EL (cell line): ENCODE data around the gene ADD3.
"Not testable (repeated sequence)": the region's sequence is repeated elsewhere in the genome, so short reads cannot be mapped to it uniquely, and the experiment has no call there.

Source experiments
- DNase-seq: peaks from one replicate; pipeline ENCODE4 v3.0.0-alpha.2; 2016

The ADD3 gene

GRCh38 chr10:110036640-110037039, 28.9 kb downstream of the ADD3 start:
- no peak for DNase-seq

- no peak for DNase-seq
Measured at GRCh38 chr10:110039254-110039653, 31.5 kb downstream of the ADD3 start.

- DNase-seq: no peak
Measured at GRCh38 chr10:110040108-110040507, 32.3 kb downstream of the ADD3 start.

- peak; percentile 15 for DNase-seq
Measured at GRCh38 chr10:110040767-110041478, 33.1 kb downstream of the ADD3 start.

GRCh38 chr10:110041479-110041829, 33.7 kb downstream of the ADD3 start:
- DNase-seq: no peak

GRCh38 chr10:110042181-110042580, 34.4 kb downstream of the ADD3 start:
- peak; percentile 46 for DNase-seq

- no peak for DNase-seq
Measured at GRCh38 chr10:110042891-110043290, 35.1 kb downstream of the ADD3 start.

- no peak for DNase-seq
Measured at GRCh38 chr10:110044681-110045080, 36.9 kb downstream of the ADD3 start.

- no peak for DNase-seq
Measured at GRCh38 chr10:110045772-110046171, 38.0 kb downstream of the ADD3 start.

GRCh38 chr10:110048145-110048544, 40.4 kb downstream of the ADD3 start:
- DNase-seq: not testable (repeated sequence)

GRCh38 chr10:110048781-110049180, 41.0 kb downstream of the ADD3 start:
- no peak for DNase-seq

GRCh38 chr10:110049889-110050591, 42.3 kb downstream of the ADD3 start:
- DNase-seq: not testable (repeated sequence)

GRCh38 chr10:110051487-110051886, 43.7 kb downstream of the ADD3 start:
- no peak for DNase-seq

- DNase-seq: no peak
Measured at GRCh38 chr10:110052916-110053315, 45.1 kb downstream of the ADD3 start.

GRCh38 chr10:110056822-110057221, 49.0 kb downstream of the ADD3 start:
- DNase-seq: peak; percentile 80

GRCh38 chr10:110057456-110057855, 49.7 kb downstream of the ADD3 start:
- DNase-seq: peak; percentile 37

GRCh38 chr10:110058212-110058611, 50.4 kb downstream of the ADD3 start:
- no peak for DNase-seq

GRCh38 chr10:110059925-110060324, 52.1 kb downstream of the ADD3 start:
- DNase-seq: no peak

- no peak for DNase-seq
Measured at GRCh38 chr10:110061687-110062086, 53.9 kb downstream of the ADD3 start.

GRCh38 chr10:110065269-110065668, 57.5 kb downstream of the ADD3 start:
- no peak for DNase-seq

GRCh38 chr10:110067960-110068770, 60.4 kb downstream of the ADD3 start:
- no peak for DNase-seq

GRCh38 chr10:110068780-110069179, 61.0 kb downstream of the ADD3 start:
- DNase-seq: no peak

GRCh38 chr10:110069502-110069982, 61.8 kb downstream of the ADD3 start:
- DNase-seq: no peak

GRCh38 chr10:110073896-110074295, 66.1 kb downstream of the ADD3 start:
- no peak for DNase-seq
